CMK (cell line): ENCODE data around the gene PAPOLG.
"Not testable (repeated sequence)": the region's sequence is repeated elsewhere in the genome, so short reads cannot be mapped to it uniquely, and the experiment has no call there.

Source experiments
- DNase-seq: peaks from one replicate; pipeline ENCODE4 v3.0.0-alpha.2; 2010; ENCODE audit warnings: low read depth

Gene PAPOLG

GRCh38 chr2:60823694-60824305, 67.7 kb downstream of the PAPOLG start:
- DNase-seq: no peak

DNA sequence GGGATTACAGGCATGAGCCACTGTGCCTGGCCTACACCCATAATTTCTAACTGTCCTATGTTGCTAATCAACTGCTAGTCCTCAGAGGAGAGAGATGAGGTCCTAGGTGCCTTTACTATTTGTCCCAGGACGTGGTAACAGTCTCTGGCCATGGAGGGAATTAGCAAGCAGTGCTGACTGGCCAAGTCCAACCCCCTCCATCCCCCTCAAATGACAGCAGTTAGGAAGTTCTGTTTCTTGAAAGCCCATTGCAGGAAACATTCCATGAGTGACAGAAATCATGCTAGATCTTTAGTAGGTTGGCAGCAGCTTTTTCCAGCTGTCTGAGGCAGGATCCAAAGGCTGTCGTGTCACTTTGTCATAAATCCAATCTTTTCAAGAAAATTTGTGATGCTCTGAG, 69.6 kb downstream of the PAPOLG start:
- no peak for DNase-seq

- no peak for DNase-seq
These were observed 70.0 kb downstream of the PAPOLG start for GRCh38 chr2:60826111-60826510.

DNA sequence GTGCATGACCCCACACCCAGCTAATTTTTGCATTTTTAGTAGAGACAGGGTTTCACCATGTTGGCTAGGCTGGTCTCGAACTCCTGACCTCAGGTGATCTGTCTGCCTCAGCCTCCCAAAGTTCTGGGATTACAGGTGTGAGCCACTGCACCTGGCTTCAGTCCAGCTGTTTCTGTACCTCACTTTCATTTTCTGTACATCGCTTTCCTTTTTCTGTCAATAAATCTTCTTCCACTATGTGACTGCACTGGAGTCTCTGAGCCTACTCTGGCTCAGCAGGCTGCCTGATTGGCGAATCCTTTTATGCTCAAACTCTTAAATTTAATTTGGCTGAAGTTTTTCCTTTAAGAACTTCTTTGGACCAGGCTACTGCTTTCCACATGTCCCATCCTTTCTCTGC, 70.8 kb downstream of the PAPOLG start:
- DNase-seq: not testable (repeated sequence)

DNA sequence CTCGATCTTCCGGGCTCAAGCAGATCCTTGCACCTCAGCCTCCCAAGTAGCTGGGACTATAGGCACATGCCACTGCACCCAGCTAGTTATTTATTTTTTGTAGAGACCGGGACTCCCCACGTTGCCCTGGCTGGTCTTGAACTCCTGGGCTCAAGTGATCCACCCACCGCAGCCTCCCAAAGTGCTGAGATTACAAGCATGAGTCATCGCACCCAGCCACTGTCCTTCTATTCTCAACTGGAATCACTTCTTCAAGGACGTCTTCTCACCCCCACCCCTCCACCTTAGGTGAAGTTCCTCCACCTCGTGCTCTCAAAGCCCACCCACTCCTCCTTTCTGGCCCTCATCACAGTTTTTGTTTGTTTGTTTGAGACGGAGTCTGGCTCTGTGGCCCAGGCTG, 71.3 kb downstream of the PAPOLG start:
- DNase-seq: no peak

GRCh38 chr2:60830991-60831390, 74.9 kb downstream of the PAPOLG start:
- no peak for DNase-seq

GRCh38 chr2:60831921-60832320, 75.9 kb downstream of the PAPOLG start:
- no peak for DNase-seq

DNA sequence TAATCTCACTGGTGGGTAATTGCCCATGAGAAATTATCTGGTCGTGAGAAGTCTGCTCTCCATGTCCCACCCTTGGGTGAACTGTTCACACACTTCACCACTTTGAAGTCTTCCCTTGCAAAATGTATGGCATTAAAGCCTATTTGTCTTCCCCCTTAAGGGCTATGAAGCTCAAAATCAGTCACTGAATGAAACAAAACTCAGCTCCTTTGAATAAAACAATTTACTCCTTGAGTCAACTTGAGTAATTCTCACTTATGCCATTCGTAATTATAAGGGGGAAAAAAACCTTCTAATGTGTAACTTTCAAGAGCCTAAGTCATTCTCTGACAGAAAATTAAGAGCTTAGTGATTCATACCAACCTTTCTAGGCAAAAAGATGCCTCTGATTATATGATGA, 76.6 kb downstream of the PAPOLG start:
- DNase-seq: no peak

DNA sequence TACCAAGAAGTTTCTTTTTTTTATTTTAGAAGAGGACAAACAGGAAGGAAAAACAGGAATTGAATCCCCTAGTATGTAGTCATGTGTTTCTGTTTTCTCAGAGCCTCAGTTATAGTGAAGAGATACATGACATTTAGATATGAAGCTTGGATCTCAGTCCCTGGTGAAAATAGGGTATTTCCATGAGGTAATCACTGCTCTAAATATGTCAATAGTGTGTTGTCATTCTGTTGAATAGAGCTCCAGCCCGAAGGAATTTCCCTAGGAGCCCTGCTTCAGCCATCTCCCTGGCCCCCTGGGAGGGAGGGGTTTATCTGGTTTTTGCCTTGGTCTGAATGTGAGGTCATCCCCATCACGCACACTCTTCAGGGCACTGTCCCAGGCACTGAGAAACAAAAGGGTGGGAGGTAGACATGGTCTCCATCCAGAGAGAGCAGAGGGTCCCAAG, 78.2 kb downstream of the PAPOLG start:
- no peak for DNase-seq

DNA sequence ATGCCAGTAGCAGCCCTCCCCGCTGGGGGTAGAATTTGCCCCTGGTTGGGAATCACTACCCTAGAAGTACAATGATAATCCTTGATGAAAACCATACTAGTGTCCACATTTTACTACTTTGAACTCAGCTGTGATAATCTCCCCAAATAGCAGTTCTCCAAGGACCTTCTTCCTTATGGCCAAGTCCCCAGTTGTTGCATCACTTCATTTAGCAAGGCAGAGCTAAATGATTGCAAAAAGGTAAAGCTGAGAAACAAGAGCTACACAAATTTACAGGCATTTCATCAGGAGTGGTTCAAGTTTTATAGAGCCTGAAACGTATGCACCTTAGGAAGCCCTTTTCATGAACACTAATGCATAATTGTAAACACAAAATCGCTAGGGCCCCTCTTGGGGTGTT, 80.4 kb downstream of the PAPOLG start:
- no peak for DNase-seq

- no peak for DNase-seq
These were observed 81.1 kb downstream of the PAPOLG start for GRCh38 chr2:60837123-60837522.

DNA sequence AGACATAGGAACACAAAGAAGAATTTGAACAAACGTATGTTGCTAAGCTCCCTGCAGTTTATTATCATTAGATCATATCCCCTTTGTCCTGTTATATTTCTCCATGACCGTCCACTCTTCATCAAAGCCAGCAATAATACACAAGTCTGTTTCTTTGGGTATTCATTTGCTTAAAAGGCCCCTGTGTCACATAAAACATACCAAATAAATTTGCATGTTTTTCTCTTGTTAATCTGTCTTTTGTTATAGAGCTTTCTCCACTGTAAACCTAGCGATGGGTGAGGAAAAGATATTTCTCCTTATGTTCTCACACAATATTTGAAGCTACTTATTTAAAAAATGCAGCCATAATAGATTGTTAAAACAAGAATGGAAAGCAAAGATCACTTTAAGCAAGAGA, 82.4 kb downstream of the PAPOLG start:
- DNase-seq: no peak

- no peak for DNase-seq
These were observed 83.2 kb downstream of the PAPOLG start for GRCh38 chr2:60839126-60839813.

- DNase-seq: no peak
These were observed 84.8 kb downstream of the PAPOLG start for GRCh38 chr2:60840880-60841279.

DNA sequence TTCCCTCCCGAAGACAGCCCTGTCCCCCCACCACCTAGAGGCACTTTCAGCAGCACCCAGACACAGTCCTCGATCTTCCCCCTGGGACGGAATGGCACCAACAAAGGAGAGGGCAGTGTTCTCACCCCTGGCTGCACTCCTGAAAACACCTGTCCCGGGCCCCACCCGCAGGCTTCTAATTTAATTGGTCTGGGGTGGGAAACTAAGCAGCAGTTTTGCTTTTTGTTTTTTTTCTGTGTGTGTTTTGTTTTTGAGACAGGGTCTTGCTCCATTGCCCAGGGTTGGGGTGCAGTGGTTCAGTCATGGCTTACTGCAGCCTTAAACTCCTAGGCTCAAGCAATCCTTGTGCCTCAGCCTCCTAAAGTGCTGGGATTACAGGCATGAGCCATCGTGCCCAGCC, 86.9 kb downstream of the PAPOLG start:
- no peak for DNase-seq

DNA sequence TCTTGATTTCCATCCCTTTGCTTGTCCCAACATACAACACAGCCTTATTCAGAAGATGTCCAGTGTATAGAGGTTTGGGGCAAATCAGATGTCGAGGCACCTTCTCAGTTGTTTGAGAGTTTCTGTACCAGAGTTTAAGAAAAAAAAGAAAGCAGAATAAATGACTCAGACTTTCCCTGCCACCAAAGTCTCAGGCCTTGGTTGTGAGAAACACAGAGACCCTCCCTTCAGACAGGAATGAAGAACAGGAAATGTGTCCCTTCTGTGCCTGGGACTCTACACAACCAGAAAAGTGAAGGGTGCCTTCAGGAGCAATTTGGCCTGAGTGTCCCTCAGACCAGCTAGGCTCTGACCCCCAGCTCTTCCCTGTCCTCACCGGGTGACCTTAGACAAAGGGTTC, 88.0 kb downstream of the PAPOLG start:
- DNase-seq: no peak

DNA sequence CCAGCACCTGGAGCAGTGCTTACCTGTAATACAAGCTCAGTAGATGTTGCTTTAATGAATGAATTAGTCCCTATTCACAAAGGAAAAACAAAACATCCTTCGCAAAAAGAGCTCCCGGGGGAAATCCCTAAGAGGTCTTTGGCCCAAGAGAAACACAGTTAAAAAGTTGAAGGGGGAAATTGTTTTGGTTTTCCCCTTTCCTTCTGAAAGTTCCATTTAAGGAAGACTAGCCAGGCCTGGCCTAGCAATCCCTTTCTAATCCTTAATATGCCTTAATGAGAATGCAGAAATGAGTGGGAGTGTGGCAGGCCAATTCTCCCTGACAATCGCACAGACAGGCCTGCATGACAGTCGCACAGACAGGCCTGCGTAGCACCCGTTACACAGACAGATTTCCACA, 91.8 kb downstream of the PAPOLG start:
- no peak for DNase-seq
